A549 (cell line): Measurements from ENCODE around the gene RNF217. TPM values are rescaled to one million over a fixed set of nuclear protein-coding genes. Genes with fewer than 3 reads are reported as not detected.

Source experiments
- ATAC-seq, 2 experiments: fragments of 200-7000 bp in 1 of 2; fragments of >200 bp in 1 of 2; cut with Nextera tagmentation in 1 of 2; cut with Tn5 transposase in 1 of 2; 3 replicates each; pipeline versions ENCODE4 v1.8.0 to v1.9.1; 2018 to 2020; ENCODE audit warnings: mild to moderate bottlenecking in 1 of 2, moderate library complexity in 1 of 2
- CTCF ChIA-PET: fragments of 300-600 bp; sonication (Branson Sonifier 250); formaldehyde crosslinking; extraction: SDS; loops from one replicate; lab custom pipeline; 2021; ENCODE audit warnings: antibody characterized with exemption, inconsistent platforms; lab: Yijun Ruan, JAX
- POLR2A ChIA-PET: fragments of 350-600 bp; formaldehyde crosslinking; extraction: SDS; loops from one replicate; lab custom pipeline; 2021; ENCODE audit warnings: antibody characterized with exemption, inconsistent platforms; lab: Yijun Ruan, JAX
- DNase-seq, 2 experiments: peaks; one replicate each; pipeline versions ENCODE4 v3.0.0 to v3.0.0-alpha.2; 2011 to 2016; ENCODE audit warnings: low read depth in 1 of 2, low spot score in 1 of 2
- FAIRE-seq: peaks from 2 replicates; lab custom pipeline; 2011; peaks lifted over from hg19 to GRCh38; lab: Jason Lieb, UNC
- H3K27ac ChIP-seq, 2 experiments: fragments of >200 bp; sonication (Bioruptor Twin); formaldehyde crosslinking; 3 replicates each; pipeline ENCODE4 v1.5.1; 2016 to 2017
- H3K4me1 ChIP-seq: fragments of >200 bp; sonication (Bioruptor Twin); formaldehyde crosslinking; 3 replicates; pipeline ENCODE4 v1.6.1; 2016
- H3K4me2 ChIP-seq: fragments of >200 bp; sonication (Bioruptor Twin); formaldehyde crosslinking; 3 replicates; pipeline ENCODE4 v1.6.1; 2016
- H3K4me3 ChIP-seq: fragments of >200 bp; sonication (Bioruptor Twin); formaldehyde crosslinking; 3 replicates; pipeline ENCODE4 v1.5.1; 2016
- H3K9me3 ChIP-seq: fragments of >200 bp; sonication (Bioruptor Twin); formaldehyde crosslinking; 3 replicates; pipeline ENCODE4 v1.6.1; 2016
- CBX8 ChIP-seq: fragments of 200-600 bp; sonication (generic); IDR thresholded peaks from 2 replicates; pipeline ENCODE4 v1.6.1; 2016
- CEBPB ChIP-seq, 2 experiments: fragments of >200 bp in 1 of 2; sonication (Bioruptor Twin) in 1 of 2; formaldehyde crosslinking in 1 of 2; IDR thresholded peaks; 2 replicates each; pipeline ENCODE4 v1.6.1; 2012 to 2016
- E2F6 ChIP-seq: IDR thresholded peaks from 2 replicates; pipeline ENCODE4 v1.6.1; 2012; ENCODE audit warnings: low read depth, borderline replicate concordance
- EHF ChIP-seq: fragments of 250-450 bp; sonication (Bioruptor Pico); IDR thresholded peaks from 2 replicates; pipeline ENCODE4 v1.5.0; 2020; ENCODE audit warnings: mild to moderate bottlenecking
- FOXS1 ChIP-seq: fragments of 250-450 bp; sonication (Bioruptor Pico); IDR thresholded peaks from 2 replicates; pipeline ENCODE4 v1.5.0; 2020; ENCODE audit warnings: mild to moderate bottlenecking, moderate library complexity
- GATA3 ChIP-seq: IDR thresholded peaks from 2 replicates; pipeline ENCODE4 v1.6.1; 2012; ENCODE audit warnings: borderline replicate concordance
- HES2 ChIP-seq: fragments of >200 bp; sonication (Bioruptor Twin); formaldehyde crosslinking; IDR thresholded peaks from 2 replicates; pipeline ENCODE4 v1.6.1; 2016
- HEYL ChIP-seq: fragments of 250-450 bp; sonication (Bioruptor Pico); IDR thresholded peaks from 2 replicates; pipeline ENCODE4 v1.8.0; 2021; ENCODE audit warnings: mild to moderate bottlenecking, moderate library complexity
- HOXA7 ChIP-seq: fragments of 250-450 bp; sonication (Bioruptor Pico); IDR thresholded peaks from 2 replicates; pipeline ENCODE4 v1.5.0; 2020; ENCODE audit warnings: mild to moderate bottlenecking, moderate library complexity
- HOXB5 ChIP-seq: fragments of 250-450 bp; sonication (Bioruptor Pico); IDR thresholded peaks from 2 replicates; pipeline ENCODE4 v1.5.0; 2020; ENCODE audit warnings: mild to moderate bottlenecking, moderate library complexity
- JUN ChIP-seq, 2 experiments: fragments of >200 bp; sonication (Bioruptor Twin); formaldehyde crosslinking; IDR thresholded peaks; 2 replicates in 1 of 2; 3 replicates in 1 of 2; pipeline ENCODE4 v1.6.1; 2016 to 2017
- MAFK ChIP-seq: fragments of 450-650 bp; IDR thresholded peaks from 2 replicates; pipeline ENCODE4 v1.6.1; 2014; ENCODE audit not compliant: partially characterized antibody
- MAZ ChIP-seq: fragments of 150-350 bp; IDR thresholded peaks from 2 replicates; pipeline ENCODE4 v1.6.1; 2014; ENCODE audit warnings: antibody characterized with exemption, low read depth, low read length, borderline replicate concordance
- NFE2L2 ChIP-seq: fragments of 150-350 bp; conservative IDR thresholded peaks from 2 replicates; pipeline ENCODE4 v1.6.1; 2014; ENCODE audit warnings: low read length
- PHF8 ChIP-seq: fragments of 200-600 bp; sonication (generic); IDR thresholded peaks from 2 replicates; pipeline ENCODE4 v1.6.1; 2016; ENCODE audit warnings: low read depth, mild to moderate bottlenecking, antibody characterized with exemption, moderate library complexity, borderline replicate concordance
- POLR2A ChIP-seq: IDR thresholded peaks from 2 replicates; pipeline ENCODE4 v1.6.1; 2012; ENCODE audit warnings: mild to moderate bottlenecking, low read length
- RAD21 ChIP-seq, 2 experiments: fragments of >200 bp in 1 of 2; sonication (Bioruptor Twin) in 1 of 2; formaldehyde crosslinking in 1 of 2; IDR thresholded peaks in 1 of 2; conservative IDR thresholded peaks in 1 of 2; 2 replicates in 1 of 2; 3 replicates in 1 of 2; pipeline ENCODE4 v1.6.1; 2012 to 2018; ENCODE audit warnings: inconsistent platforms in 1 of 2
- RARB ChIP-seq: fragments of 250-450 bp; sonication (Bioruptor Pico); IDR thresholded peaks from 2 replicates; pipeline ENCODE4 v1.8.0; 2021; ENCODE audit warnings: mild to moderate bottlenecking, moderate library complexity
- RCOR1 ChIP-seq: fragments of 150-350 bp; IDR thresholded peaks from 2 replicates; pipeline ENCODE4 v1.6.1; 2014; ENCODE audit warnings: antibody characterized with exemption, low read length, low read depth
- RNF2 ChIP-seq: fragments of 200-600 bp; sonication (generic); IDR thresholded peaks from 2 replicates; pipeline ENCODE4 v1.6.1; 2016; ENCODE audit warnings: low read depth, mild to moderate bottlenecking, antibody characterized with exemption, moderate library complexity, borderline replicate concordance
- WGBS: methylation state at CpG from one replicate; pipeline ENCODE4 v1.1.6; 2017; ENCODE audit errors: missing lambda C conversion rate; 5-methylcytosine and 5-hydroxymethylcytosine counted together
- polyA plus RNA-seq, 4 experiments: library from polyadenylated mRNA; depleted of rRNA in 3 of 4; stranded (reverse); fragments of >200 nt; fragmentation: RNase III in 1 of 4; extraction: RNeasy Plus Mini Kit Qiagen cat#74134 plus additional on column Dnase treatment in 1 of 4; gene quantifications; 2 replicates in 3 of 4; 3 replicates in 1 of 4; pipeline ENCODE4 v1.2.3, GENCODE V29; 2011 to 2017

RNF217 gene
- polyA plus RNA-seq, 2 of the 4 experiments (the other 2 are of a cell fraction), result 5.7 to 20.0 TPM

- TF ChIP-seq MAFK (no peak), HES2 (no peak), HOXB5 (no peak), MAZ (no peak), RAD21 (conservative IDR thresholded peaks at IDR 0.05 in 1 of 2, IDR thresholded peaks at IDR 0.05 in 1 of 2) (no peak), RCOR1 (no peak), HEYL (CRISPR knock-in tag) (no peak)
- no peak for DNase-seq
- ATAC-seq, result no peak
- H3K4me2 ChIP-seq, result no peak overlapping the region; the same call in 2 of the 3 replicates
- no peak for FAIRE-seq
- ChIA-PET POLR2A (no interaction called here), CTCF (interaction anchor here (0.7 kb wide), 1 partner anchor 116 kb away, joined by 4 read pairs; no protein-coding TSS in a partner anchor)
- no peak overlapping the region for H3K27ac ChIP-seq
- no peak overlapping the region for H3K4me3 ChIP-seq
- H3K9me3 ChIP-seq, result no peaks in the 10 kb centered on the region
- H3K4me1 ChIP-seq, result peaks cover 52% of the 10 kb centered on the region
Measured at GRCh38 chr6:124995131-124995530, 32.9 kb downstream of the RNF217 start.

- H3K4me2 ChIP-seq, result peak overlapping the region; percentile 10; the same call in 1 of the 3 replicates
- no peak overlapping the region for H3K4me3 ChIP-seq
- CTCF ChIA-PET, result interaction anchor here (0.7 kb wide), 1 partner anchor 116 kb away, joined by 4 read pairs; no protein-coding TSS in a partner anchor
- no peak for TF ChIP-seq NFE2L2
- TF ChIP-seq FOXS1 (CRISPR knock-in tag), result no peak
- no peak for TF ChIP-seq POLR2A
- no peak for DNase-seq
- no peak for FAIRE-seq
- H3K9me3 ChIP-seq, result no peaks in the 10 kb centered on the region
- 0 out of 6 replicates have a peak overlapping the region, but pooled peaks of 1 of the 2 experiments have one; percentile 31 for H3K27ac ChIP-seq
- WGBS, result 83% methylated on average over 8 of the region's 8 CpGs
- H3K4me1 ChIP-seq, result peaks cover 57% of the 10 kb centered on the region
- no peak for ATAC-seq
- POLR2A ChIA-PET, result no interaction called here
Measured at GRCh38 chr6:124995645-124996325, 33.5 kb downstream of the RNF217 start.

GRCh38 chr6:124996411-124996810 lies 34.2 kb downstream of the RNF217 start:
- TF ChIP-seq GATA3, result no peak
- no peak for TF ChIP-seq CEBPB (IDR thresholded peaks at IDR 0.05)
- no peak for TF ChIP-seq HEYL (CRISPR knock-in tag)
- no peak for TF ChIP-seq HOXA7
- no peak for TF ChIP-seq CBX8
- TF ChIP-seq RNF2, result no peak
- no peak for TF ChIP-seq E2F6
- no peak for TF ChIP-seq EHF
- TF ChIP-seq JUN (IDR thresholded peaks at IDR 0.05), result no peak
- POLR2A ChIA-PET, result no interaction called here
- DNase-seq (no peak), FAIRE-seq (no peak), ATAC-seq (no peak)
- no peak overlapping the region for H3K27ac ChIP-seq
- CTCF ChIA-PET, result no interaction called here
- peak overlapping the region; percentile 10; the same call in 1 of the 3 replicates for H3K4me2 ChIP-seq
- no peak overlapping the region for H3K4me3 ChIP-seq
- no peaks in the 10 kb centered on the region for H3K9me3 ChIP-seq
- H3K4me1 ChIP-seq, result peaks cover 63% of the 10 kb centered on the region

- TF ChIP-seq RARB (CRISPR knock-in tag) (no peak), PHF8 (no peak)
- TF ChIP-seq, all 56 proteins: peak for 0
- DNase-seq (no peak), FAIRE-seq (no peak), ATAC-seq (no peak)
- CTCF ChIA-PET, result no interaction called here
- Histone ChIP-seq H3K27ac (no peak overlapping the region), H3K9me3 (no peaks in the 10 kb centered on the region), H3K4me1 (peaks cover 71% of the 10 kb centered on the region), H3K4me3 (no peak overlapping the region), H3K4me2 (no peak overlapping the region)
- POLR2A ChIA-PET, result interaction anchor here (1.0 kb wide), 1 partner anchor 103 kb away, joined by 3 read pairs; no protein-coding TSS in a partner anchor
- WGBS, result 92% methylated on average over 8 of the region's 8 CpGs
Measured at GRCh38 chr6:124997196-124997875, 35.1 kb downstream of the RNF217 start.
